Esophagus squamous epithelium (tissue), 5 donors: ENCODE results near the gene ZNF579. TPM values are rescaled to one million over a fixed set of nuclear protein-coding genes. Genes with fewer than 3 reads are reported as not detected.

Experiments used
- DNase-seq: peaks from one replicate; lab custom pipeline; 2025; lab: John Stamatoyannopoulos, UW
- H3K27ac ChIP-seq, 4 donors: fragments of 200-600 bp; sonication (generic); one replicate each; pipeline ENCODE4 v1.5.1; 2016 to 2019; ENCODE audit warnings: mild to moderate bottlenecking in 1 of 4
- H3K27me3 ChIP-seq, 4 donors: fragments of 200-600 bp; sonication (generic); 1 replicate in 3 of 4; 2 replicates in 1 of 4; pipeline versions ENCODE4 v1.5.1 to v1.6.0; 2017 to 2021; ENCODE audit warnings: antibody characterized with exemption in 1 of 4
- H3K36me3 ChIP-seq, 3 donors: fragments of 200-600 bp; sonication (generic); one replicate each; pipeline ENCODE4 v1.5.1; 2016 to 2019
- H3K4me1 ChIP-seq, 3 donors: fragments of 200-600 bp; sonication (generic); one replicate each; pipeline ENCODE4 v1.5.1; 2017 to 2019
- H3K4me3 ChIP-seq, 4 donors: fragments of 200-600 bp; sonication (generic); 1 replicate in 3 of 4; 2 replicates in 1 of 4; pipeline ENCODE4 v1.5.1; 2016 to 2019; ENCODE audit warnings: mild to moderate bottlenecking in 2 of 4, moderate library complexity in 1 of 4
- H3K9me3 ChIP-seq, 3 donors: fragments of 200-600 bp; sonication (generic); one replicate each; pipeline ENCODE4 v1.5.1; 2016 to 2019
- POLR2A ChIP-seq, 4 donors: fragments of 450-650 bp; IDR thresholded peaks; one replicate each; pipeline ENCODE4 v1.6.1; 2017; ENCODE audit warnings: antibody characterized with exemption in 4 of 4, mild to moderate bottlenecking in 4 of 4, moderate library complexity in 3 of 4
- WGBS, 2 donors: methylation state at CpG; one replicate each; pipeline ENCODE4 v1.1.5; 2018; 5-methylcytosine and 5-hydroxymethylcytosine counted together
- intact Hi-C: fragments of 100-400 bp; cut with DNase I; formaldehyde crosslinking; loops from one replicate; pipeline ENCODE4 v1.15.0; 2022
- total RNA-seq, 4 donors: library from RNA; depleted of rRNA; stranded (reverse); fragments of >200 nt; gene quantifications; one replicate each; pipeline ENCODE4 v1.1.0, GENCODE V29; 2016
- TF ChIP-seq, protein P1 (sequence below), 6 experiments: fragments of 450-650 bp in 4 of 6; fragments of 200-600 bp in 2 of 6; sonication (generic) in 2 of 6; IDR thresholded peaks; one replicate each; pipeline ENCODE4 v1.5.1; 2016 to 2019; ENCODE audit warnings: antibody characterized with exemption in 6 of 6, mild to moderate bottlenecking in 4 of 6, moderate library complexity in 4 of 6
- donor health status: DM: yes; HTN: yes; CAD: no.

ZNF579 gene
- total RNA-seq, 4 donors from 2014 or later: 0.75 to 3.0 (median 2.2) TPM

DNA sequence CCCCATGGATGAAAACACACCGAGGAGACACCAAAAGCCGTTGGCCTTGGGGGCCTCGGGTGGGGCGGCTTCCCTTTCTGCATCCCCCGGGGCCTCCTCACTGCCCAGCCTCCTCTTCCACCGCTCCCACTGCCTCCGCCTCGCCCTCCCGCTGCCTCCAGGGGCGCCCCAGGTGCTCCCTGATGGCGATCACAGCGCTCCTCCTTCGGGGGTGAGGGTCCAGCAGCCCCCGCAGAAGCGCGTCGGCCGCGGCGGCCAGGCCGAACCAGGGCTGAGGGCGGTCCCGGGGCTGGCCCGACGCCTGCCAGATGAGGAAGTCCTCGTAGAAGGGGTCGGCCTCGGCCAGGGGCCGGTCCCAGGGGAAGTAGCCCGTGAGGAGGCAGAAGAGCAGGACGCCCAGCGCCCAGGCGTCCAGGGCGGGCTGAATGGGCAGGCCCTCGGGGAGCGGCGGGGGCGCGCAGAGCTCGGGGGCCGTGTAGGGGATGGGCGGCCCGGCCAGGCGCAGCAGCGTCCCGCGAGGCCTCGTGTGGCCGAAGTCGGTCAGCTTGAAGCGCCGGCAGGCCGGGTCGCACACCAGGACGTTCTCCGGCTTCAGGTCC is 50.9 kb downstream of the ZNF579 start:
- Histone ChIP-seq H3K4me1 (peaks cover 3 to 14% (median 8%) of the 10 kb centered on the region in 3 donors), H3K27me3 (peaks cover 0 to 44% (median 0%) of the 10 kb centered on the region in 4 donors), H3K27ac (no peak overlapping the region), H3K36me3 (no peaks in the 10 kb centered on the region), H3K9me3 (no peaks in the 10 kb centered on the region), H3K4me3 (no peak overlapping the region)
- 89 to 90% methylated on average over 20 to 24 of the region's 56 CpGs for WGBS, 2 donors
- intact Hi-C loops: no loop called here
- DNase-seq: no peak
- TF ChIP-seq, protein P1, sequence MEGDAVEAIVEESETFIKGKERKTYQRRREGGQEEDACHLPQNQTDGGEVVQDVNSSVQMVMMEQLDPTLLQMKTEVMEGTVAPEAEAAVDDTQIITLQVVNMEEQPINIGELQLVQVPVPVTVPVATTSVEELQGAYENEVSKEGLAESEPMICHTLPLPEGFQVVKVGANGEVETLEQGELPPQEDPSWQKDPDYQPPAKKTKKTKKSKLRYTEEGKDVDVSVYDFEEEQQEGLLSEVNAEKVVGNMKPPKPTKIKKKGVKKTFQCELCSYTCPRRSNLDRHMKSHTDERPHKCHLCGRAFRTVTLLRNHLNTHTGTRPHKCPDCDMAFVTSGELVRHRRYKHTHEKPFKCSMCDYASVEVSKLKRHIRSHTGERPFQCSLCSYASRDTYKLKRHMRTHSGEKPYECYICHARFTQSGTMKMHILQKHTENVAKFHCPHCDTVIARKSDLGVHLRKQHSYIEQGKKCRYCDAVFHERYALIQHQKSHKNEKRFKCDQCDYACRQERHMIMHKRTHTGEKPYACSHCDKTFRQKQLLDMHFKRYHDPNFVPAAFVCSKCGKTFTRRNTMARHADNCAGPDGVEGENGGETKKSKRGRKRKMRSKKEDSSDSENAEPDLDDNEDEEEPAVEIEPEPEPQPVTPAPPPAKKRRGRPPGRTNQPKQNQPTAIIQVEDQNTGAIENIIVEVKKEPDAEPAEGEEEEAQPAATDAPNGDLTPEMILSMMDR (IDR thresholded peaks at IDR 0.05): no peak
- TF ChIP-seq POLR2A (IDR thresholded peaks at IDR 0.05): no peak

DNA sequence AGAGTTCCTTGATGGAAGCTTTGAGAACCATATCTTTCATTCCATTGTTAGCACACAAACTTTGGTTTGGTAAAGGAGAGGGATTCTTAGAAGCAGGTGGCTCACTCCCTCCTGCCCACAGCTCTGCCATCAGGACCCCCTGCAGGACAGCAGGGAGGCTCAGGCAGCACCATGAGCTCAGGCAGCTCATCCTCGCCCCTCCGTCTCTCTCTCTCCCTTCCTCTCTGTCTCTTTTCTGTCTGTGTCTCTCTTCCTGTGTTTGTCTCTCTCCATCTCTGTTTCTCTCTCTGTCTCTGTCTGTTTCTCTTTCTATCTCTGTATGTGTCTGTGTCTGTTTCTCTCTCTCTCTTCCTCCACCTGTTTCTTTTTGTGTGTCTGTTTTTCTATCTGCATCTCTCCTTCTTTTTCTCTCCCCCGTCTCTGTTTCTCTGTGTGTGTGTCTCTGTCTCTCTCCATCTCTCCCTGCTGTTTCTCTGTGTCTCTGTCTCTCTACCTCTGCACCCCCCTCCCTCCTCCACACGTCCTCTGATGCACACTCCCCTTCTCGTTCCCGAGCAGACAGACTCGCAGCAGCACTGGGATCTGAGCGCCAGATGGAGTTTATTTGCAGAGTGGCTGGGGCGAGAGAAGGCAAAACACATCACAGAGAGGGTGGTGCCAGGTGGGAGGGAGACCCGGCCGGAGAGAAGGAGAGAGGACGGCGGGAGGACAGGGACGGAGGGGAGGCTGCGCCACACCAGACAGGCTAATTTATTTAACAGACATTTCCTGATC is 52.4 kb downstream of the ZNF579 start:
- Histone ChIP-seq H3K36me3 (no peaks in the 10 kb centered on the region), H3K27me3 (peaks cover 0 to 55% (median 0%) of the 10 kb centered on the region in 4 donors), H3K4me3 (no peak overlapping the region), H3K27ac (no peak overlapping the region), H3K9me3 (no peaks in the 10 kb centered on the region), H3K4me1 (peaks cover 3 to 14% (median 8%) of the 10 kb centered on the region in 3 donors)
- intact Hi-C loops: no loop called here
- WGBS, 2 donors: 37 to 55% methylated on average over 3 to 11 of the region's 15 CpGs
- TF ChIP-seq POLR2A (IDR thresholded peaks at IDR 0.05): no peak
- TF ChIP-seq, protein P1 (IDR thresholded peaks at IDR 0.05): no peak
- DNase-seq: no peak

DNA sequence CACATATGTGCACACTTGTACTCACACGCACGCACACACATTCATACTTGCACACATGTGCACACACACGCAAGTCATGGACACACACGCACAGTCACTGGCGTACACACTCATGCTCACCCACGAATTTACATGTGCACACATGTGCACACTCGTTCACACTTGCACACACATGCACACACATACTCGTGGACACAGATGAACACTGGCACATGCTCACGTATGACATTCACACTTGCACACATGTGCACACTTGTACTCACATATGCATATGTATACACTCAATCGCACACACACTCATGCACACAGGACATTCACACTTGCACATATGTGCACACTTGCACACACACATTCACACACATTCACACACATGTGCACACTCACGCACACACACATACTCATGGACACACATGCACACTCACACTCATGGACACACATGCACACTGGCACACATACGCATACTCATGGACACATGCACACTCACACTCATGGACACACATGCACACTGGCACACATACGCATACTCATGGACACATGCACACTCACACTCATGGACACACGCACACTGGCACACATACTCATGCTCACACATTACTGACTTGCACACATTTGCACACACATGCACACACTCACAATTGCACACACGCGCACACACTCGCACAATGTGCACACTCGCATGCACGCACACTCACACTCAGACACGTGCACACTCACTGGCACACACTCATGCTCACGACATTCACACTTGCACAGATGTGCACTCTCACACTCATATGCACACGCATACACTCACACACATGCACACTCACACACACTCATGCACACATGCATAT is 53.2 kb downstream of the ZNF579 start:
- Histone ChIP-seq H3K9me3 (no peaks in the 10 kb centered on the region), H3K27me3 (peaks cover 0 to 59% (median 0%) of the 10 kb centered on the region in 4 donors), H3K4me1 (peaks cover 3 to 14% (median 8%) of the 10 kb centered on the region in 3 donors), H3K27ac (no peak overlapping the region), H3K36me3 (no peaks in the 10 kb centered on the region), H3K4me3 (no peak overlapping the region)
- intact Hi-C loops: no loop called here
- no peak for TF ChIP-seq POLR2A (IDR thresholded peaks at IDR 0.05)
- TF ChIP-seq, protein P1 (IDR thresholded peaks at IDR 0.05): no peak
- 77 to 78% methylated on average over 22 of the region's 22 CpGs for WGBS, 2 donors
- DNase-seq: no peak

Other genes with a start within 250 kb of the ZNF579 start
- gene KMT5C, start 241.0 kb downstream of the ZNF579 start, total RNA-seq: 1 to 10 TPM; 5.3 to 9.9 (median 8.2) TPM
- gene COX6B2, start 226.1 kb downstream of the ZNF579 start, total RNA-seq: 1 to 10 TPM in 1 of 4 donors, under 1 TPM in 2, not detected in 1; 0.66 to 1.4 (median 0.95) TPM
- not detected for gene GARIN5B, start 217.6 kb downstream of the ZNF579 start, total RNA-seq
- gene IL11, start 210.4 kb downstream of the ZNF579 start, total RNA-seq: not detected
- gene TMEM190, start 204.0 kb downstream of the ZNF579 start, total RNA-seq: not detected
- 10 to 100 TPM; 11.9 to 41.8 (median 27.1) TPM for gene TMEM238, start 196.6 kb downstream of the ZNF579 start, total RNA-seq
- gene RPL28, start 194.9 kb downstream of the ZNF579 start, total RNA-seq: 100 to 1,000 TPM; 395 to 866 (median 753) TPM
- gene UBE2S, start 173.1 kb downstream of the ZNF579 start, total RNA-seq: 10 to 100 TPM; 15.6 to 41.4 (median 31.2) TPM
- gene SHISA7, start 137.5 kb downstream of the ZNF579 start, total RNA-seq: not detected
- gene ISOC2, start 119.2 kb downstream of the ZNF579 start, total RNA-seq: 10 to 100 TPM; 60.5 to 98.1 (median 78.7) TPM
- gene C19orf85, start 116.1 kb downstream of the ZNF579 start, total RNA-seq: not detected
- 10 to 100 TPM in 1 of 4 donors, 1 to 10 TPM in 3; 4.4 to 22.0 (median 6.8) TPM for gene ZNF628, start 104.2 kb downstream of the ZNF579 start, total RNA-seq
- 1 to 10 TPM; 1.3 to 4.3 (median 2.9) TPM for gene NAT14, start 95.7 kb downstream of the ZNF579 start, total RNA-seq
- gene SSC5D, start 92.4 kb downstream of the ZNF579 start, total RNA-seq: 1 to 10 TPM in 1 of 4 donors, under 1 TPM in 3; 0.40 to 5.0 (median 0.68) TPM
- gene SBK2, start 43.7 kb downstream of the ZNF579 start, total RNA-seq: not detected
- 1 to 10 TPM in 1 of 4 donors, under 1 TPM in 1, not detected in 2; 0.22 to 1.0 TPM for gene SBK3, start 35.3 kb downstream of the ZNF579 start, total RNA-seq
- gene FIZ1, start 18.7 kb upstream of the ZNF579 start, total RNA-seq: 10 to 100 TPM in 1 of 4 donors, 1 to 10 TPM in 3; 5.8 to 12.7 (median 7.9) TPM
- 10 to 100 TPM; 17.7 to 25.9 (median 22.9) TPM for gene ZNF524, start 19.4 kb upstream of the ZNF579 start, total RNA-seq
- gene ZNF865, start 24.8 kb upstream of the ZNF579 start, total RNA-seq: 1 to 10 TPM; 2.7 to 5.3 (median 3.3) TPM
- gene ZNF784, start 43.7 kb upstream of the ZNF579 start, total RNA-seq: 1 to 10 TPM; 2.9 to 6.9 (median 4.4) TPM
- 10 to 100 TPM in 3 of 4 donors, 1 to 10 TPM in 1; 8.8 to 19.1 (median 12.9) TPM for gene ZNF580, start 60.2 kb upstream of the ZNF579 start, total RNA-seq
- gene ZNF581, start 62.8 kb upstream of the ZNF579 start, total RNA-seq: 10 to 100 TPM; 11.8 to 20.2 (median 14.0) TPM
- 1 to 10 TPM; 2.4 to 7.2 (median 4.6) TPM for gene CCDC106, start 67.4 kb upstream of the ZNF579 start, total RNA-seq
- 100 to 1,000 TPM in 2 of 4 donors, 10 to 100 TPM in 2; 85.0 to 112 (median 99.7) TPM for gene U2AF2, start 74.2 kb upstream of the ZNF579 start, total RNA-seq
- gene EPN1, start 94.4 kb upstream of the ZNF579 start, total RNA-seq: 100 to 1,000 TPM in 1 of 4 donors, 10 to 100 TPM in 3; 52.1 to 168 (median 77.4) TPM
- gene NLRP9, start 157.6 kb upstream of the ZNF579 start, total RNA-seq: not detected
- gene RFPL4A, start 178.2 kb upstream of the ZNF579 start, total RNA-seq: not detected
- gene RFPL4AL1, start 188.3 kb upstream of the ZNF579 start, total RNA-seq: not detected